EH (cell line): ENCODE results near the gene MCM8.

Experiments used
- DNase-seq: peaks from one replicate; pipeline ENCODE4 v3.0.0-alpha.2; 2015; ENCODE audit warnings: low read depth

The MCM8 gene

GRCh38 chr20:5947276-5947675, 3.2 kb upstream of the MCM8 start:
- no peak for DNase-seq

- no peak for DNase-seq
Observed at GRCh38 chr20:5949943-5950270, 545 bp upstream of the MCM8 start.

- DNase-seq: peak; percentile 2
Observed at GRCh38 chr20:5967469-5967868, 17.0 kb downstream of the MCM8 start.

GRCh38 chr20:5968462-5968861, 18.0 kb downstream of the MCM8 start:
- DNase-seq: no peak

- DNase-seq: no peak
Observed at GRCh38 chr20:5969348-5969935, 19.0 kb downstream of the MCM8 start.

GRCh38 chr20:5969940-5970339, 19.5 kb downstream of the MCM8 start:
- no peak for DNase-seq

- DNase-seq: no peak
Observed at GRCh38 chr20:5970381-5970780, 19.9 kb downstream of the MCM8 start.

- no peak for DNase-seq
Observed at GRCh38 chr20:5971203-5971602, 20.8 kb downstream of the MCM8 start.

GRCh38 chr20:5973172-5973571, 22.7 kb downstream of the MCM8 start:
- peak; percentile 7 for DNase-seq

GRCh38 chr20:5973971-5974370, 23.5 kb downstream of the MCM8 start:
- no peak for DNase-seq

- DNase-seq: peak; percentile 9
Observed at GRCh38 chr20:5974531-5974930, 24.1 kb downstream of the MCM8 start.

GRCh38 chr20:5975778-5976177, 25.3 kb downstream of the MCM8 start:
- no peak for DNase-seq

GRCh38 chr20:5977223-5977622, 26.8 kb downstream of the MCM8 start:
- no peak for DNase-seq

- no peak for DNase-seq
Observed at GRCh38 chr20:5977975-5978374, 27.5 kb downstream of the MCM8 start.

- no peak for DNase-seq
Observed at GRCh38 chr20:5979801-5980200, 29.3 kb downstream of the MCM8 start.

GRCh38 chr20:5980720-5981538, 30.5 kb downstream of the MCM8 start:
- no peak for DNase-seq

- DNase-seq: no peak
Observed at GRCh38 chr20:5987383-5987782, 36.9 kb downstream of the MCM8 start.

GRCh38 chr20:5989539-5989938, 39.1 kb downstream of the MCM8 start:
- no peak for DNase-seq

GRCh38 chr20:5990946-5991345, 40.5 kb downstream of the MCM8 start:
- DNase-seq: no peak

GRCh38 chr20:5991623-5992441, 41.4 kb downstream of the MCM8 start:
- DNase-seq: peak; percentile 86

GRCh38 chr20:5996765-5997164, 46.3 kb downstream of the MCM8 start:
- DNase-seq: no peak

- DNase-seq: no peak
Observed at GRCh38 chr20:5999783-6000182, 49.3 kb downstream of the MCM8 start.

- DNase-seq: no peak
Observed at GRCh38 chr20:6000871-6001270, 50.4 kb downstream of the MCM8 start.
